NCI-H1048 (cell line): ENCODE measurements around the gene ENPEP.
"Not testable (repeated sequence)": the region's sequence is repeated elsewhere in the genome, so short reads cannot be mapped to it uniquely, and the experiment has no call there.

Source experiments
- DNase-seq: peaks from one replicate; lab custom pipeline; 2025; lab: John Stamatoyannopoulos, UW

The ENPEP gene

GRCh38 chr4:110516106-110516922, 40.4 kb downstream of the ENPEP start:
- DNase-seq: peak; percentile 79

GRCh38 chr4:110518889-110519490, 43.0 kb downstream of the ENPEP start:
- no peak for DNase-seq

- no peak for DNase-seq
Observed at GRCh38 chr4:110520886-110521285, 44.9 kb downstream of the ENPEP start.

- DNase-seq: no peak
Observed at GRCh38 chr4:110526589-110526988, 50.6 kb downstream of the ENPEP start.

DNA sequence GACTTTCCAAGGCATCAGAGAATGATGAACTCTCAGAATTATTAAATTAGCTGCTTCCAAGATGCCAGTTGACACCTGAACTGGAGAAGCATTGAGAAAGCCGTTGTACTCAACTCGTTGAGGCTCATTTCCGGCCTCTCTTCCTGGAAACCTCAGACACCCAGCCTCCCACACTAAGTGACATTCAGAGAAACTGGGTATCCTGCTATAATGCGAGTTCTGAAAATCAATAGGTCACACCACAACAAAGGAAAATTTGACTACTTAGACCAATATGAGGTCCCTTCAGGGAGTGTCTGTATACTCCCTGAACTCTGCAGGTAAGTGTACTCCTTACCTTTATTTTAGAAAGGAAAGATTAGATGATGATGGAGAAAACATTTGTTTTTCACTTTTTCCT, 51.2 kb downstream of the ENPEP start:
- no peak for DNase-seq

DNA sequence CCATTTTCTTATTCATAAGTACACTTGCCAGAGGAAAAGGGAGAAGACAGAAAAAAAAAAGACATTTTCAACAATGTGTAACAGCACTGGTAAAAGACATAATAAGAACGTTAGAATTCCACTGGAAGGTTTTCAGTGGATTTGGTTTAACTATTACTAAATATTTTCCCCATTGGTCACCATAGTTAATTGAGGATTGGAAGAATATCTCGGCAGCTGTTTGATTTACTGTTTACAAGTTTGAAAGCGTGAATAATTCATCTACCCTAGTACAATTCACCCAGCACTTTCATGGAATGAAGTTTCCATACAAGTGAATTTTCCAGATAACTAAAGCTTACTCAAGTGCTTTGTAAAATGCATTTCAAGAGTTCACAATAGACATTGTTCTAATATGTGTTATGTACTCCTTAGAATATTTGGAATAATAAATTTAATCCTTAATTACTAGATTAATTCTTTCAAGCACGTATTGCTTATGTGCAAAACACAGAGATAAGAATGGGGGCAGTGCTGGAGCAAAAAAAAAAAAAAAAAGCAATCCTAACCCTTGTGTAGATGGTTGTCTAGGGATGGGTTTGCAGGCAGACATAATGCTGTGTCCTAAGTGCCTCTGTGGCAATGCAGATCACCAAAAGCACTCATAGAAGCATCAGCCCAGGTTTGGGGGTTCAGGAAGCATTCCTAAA, 57.1 kb downstream of the ENPEP start:
- DNase-seq: no peak

GRCh38 chr4:110533590-110533910, 57.6 kb downstream of the ENPEP start:
- no peak for DNase-seq

- no peak for DNase-seq
Observed at GRCh38 chr4:110533940-110534339, 58.0 kb downstream of the ENPEP start.

DNA sequence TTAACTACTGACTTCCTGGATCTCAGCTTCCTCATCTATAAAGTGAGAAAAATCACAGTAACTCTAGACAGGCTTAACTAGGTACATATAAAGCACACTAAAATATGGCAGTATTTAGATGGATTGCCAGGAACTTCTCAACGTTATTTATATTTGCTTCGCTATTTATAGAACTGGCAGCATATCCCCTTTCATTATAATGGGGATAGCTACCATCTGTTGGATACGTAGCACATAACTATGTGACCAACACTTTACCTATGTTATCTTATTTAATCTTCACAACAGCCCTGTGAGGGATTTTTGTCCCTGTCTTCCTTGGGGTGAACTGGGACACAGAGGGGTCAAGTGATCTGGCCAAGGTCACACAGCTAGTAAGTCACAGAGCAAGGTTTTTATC, 64.6 kb downstream of the ENPEP start:
- no peak for DNase-seq

- no peak for DNase-seq
Observed at GRCh38 chr4:110540982-110541451, 65.1 kb downstream of the ENPEP start.

DNA sequence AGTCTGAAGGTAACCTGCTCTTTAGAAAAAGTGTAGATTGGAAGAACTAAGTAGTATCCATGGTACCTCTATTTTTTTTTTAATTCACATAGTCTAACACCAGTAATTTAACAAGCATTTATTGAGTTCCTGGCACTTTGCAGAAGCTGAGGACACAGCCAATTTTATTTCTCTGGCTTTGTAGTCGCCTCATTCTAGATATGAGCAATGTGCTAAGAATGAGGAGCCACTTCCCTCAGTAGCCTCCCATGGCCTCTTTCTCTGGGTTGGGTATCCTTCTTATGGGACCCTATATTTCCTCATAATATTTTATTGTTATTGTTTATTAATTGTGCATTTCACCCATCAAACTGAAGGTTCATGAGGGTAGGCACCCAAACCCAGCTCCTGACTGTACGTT, 67.6 kb downstream of the ENPEP start:
- DNase-seq: no peak

DNA sequence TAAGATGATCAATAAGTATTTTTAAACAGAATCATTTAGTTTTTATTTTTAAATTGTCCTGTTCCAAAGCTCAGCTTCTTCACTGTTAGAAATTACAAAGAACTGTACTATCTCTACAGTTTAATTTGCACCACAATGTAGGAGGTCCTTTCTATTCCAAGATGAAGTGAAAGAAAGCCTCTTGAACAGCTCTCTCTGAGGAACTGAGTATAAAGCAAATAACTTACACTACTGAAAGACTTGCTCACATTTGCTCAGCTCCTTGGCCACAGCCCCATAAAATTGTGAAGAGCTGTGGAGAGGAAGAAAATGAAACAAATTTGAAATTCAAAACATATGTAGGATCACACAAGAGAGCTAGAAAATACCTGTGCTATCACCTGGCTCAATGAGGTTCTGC, 68.6 kb downstream of the ENPEP start:
- no peak for DNase-seq

GRCh38 chr4:110550260-110550659, 74.3 kb downstream of the ENPEP start:
- no peak for DNase-seq

DNA sequence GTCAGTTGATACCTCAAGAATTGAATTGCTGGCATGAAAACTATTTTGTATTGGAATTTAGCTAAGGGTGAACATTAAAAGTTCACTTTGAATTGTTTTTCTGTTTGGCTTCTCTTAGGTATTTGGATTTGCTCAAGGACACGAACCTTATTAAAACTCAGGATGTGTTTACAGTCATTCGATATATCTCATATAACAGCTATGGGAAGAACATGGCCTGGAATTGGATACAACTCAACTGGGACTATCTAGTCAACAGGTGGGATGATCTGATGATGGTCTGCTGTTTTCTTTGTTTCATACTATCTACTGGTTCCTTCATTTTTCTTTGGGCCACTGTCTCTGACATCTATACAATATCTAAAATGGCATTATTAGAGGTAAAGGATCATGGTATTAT, 77.2 kb downstream of the ENPEP start:
- no peak for DNase-seq

DNA sequence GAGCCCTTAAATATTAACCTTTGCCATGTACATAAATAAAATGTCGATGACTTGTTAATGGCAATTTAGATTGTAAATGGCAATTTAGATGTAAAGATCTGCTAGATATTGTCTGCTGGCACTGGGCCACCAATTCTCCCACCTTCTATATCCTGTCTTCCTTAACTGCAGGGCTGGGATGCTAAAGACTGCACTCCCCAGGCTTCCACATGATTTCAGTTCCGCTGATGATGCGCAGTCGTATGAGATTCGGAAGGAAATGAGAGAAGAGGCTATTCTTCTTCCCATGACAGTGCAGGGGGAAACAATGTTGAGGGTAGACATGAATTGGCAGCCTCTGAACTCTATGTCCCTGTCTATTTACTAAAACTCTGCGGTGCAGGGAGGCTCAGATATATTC, 91.3 kb downstream of the ENPEP start:
- no peak for DNase-seq

- not testable (repeated sequence) for DNase-seq
Observed at GRCh38 chr4:110576696-110577095, 100.7 kb downstream of the ENPEP start.

DNA sequence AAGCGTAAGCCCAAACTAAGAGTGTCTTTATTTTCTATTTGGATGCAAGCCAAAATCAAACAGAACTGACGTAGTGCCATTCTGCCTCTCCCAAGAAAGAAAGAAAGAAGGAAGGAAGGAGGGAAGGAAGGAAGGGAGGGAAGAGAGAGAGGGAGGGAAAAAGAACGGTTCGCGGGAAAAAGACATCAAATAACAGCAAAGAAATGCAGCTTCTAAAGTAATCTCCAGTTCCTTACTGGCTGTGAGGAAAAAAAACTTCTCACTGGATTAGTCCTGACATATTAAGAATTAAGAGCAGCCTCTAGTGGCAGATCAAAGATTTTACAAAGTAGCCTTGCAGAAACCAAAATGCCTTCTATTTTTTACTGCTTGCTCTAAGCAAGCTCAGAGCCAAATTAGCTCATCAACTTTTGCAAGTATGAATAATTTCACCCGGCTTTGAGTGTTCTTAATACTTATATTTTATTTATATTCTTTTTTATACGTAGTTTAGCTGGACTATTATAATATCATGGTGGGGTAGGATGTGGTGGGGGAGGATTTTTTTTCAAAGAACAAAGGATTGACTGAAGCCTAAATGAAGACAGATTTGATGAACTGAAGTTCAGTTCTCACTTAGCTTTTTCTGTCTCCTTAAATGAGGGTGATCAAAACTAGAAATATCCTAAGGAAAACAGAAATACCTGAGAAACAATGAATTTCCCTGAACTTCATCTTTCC, 110.3 kb downstream of the ENPEP start:
- no peak for DNase-seq

DNA sequence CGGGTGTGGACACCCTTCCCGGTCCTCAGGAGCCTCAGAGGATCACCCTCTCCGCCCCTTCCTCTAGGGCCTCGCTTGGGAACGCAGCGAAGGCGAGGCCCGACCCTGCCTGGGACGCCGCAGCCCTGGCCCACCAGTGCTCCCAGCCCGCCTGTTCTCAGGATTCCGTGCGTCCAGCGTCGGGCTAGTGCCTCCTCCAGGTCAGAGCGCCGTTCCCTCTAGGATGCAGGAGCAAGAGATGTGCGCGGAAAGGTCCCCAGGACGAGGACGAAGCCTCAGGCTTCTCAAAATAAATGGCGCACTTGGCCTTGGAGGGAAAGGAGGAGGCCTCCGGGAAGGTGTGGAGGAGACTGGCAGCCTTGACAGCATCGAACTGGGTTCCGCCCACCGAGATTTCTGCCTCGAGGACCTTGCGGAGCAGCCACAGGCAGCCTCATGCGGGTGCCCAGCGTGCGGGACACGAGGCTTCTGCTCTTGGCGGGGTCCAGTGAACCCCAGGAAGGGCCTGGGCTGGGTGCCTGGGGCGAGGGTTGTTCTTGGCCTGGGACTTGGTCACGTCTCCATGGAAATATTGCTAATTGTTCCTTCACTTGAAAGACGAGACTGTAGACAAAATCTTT, 111.8 kb downstream of the ENPEP start:
- DNase-seq: no peak

GRCh38 chr4:110589297-110589696, 113.3 kb downstream of the ENPEP start:
- no peak for DNase-seq

DNA sequence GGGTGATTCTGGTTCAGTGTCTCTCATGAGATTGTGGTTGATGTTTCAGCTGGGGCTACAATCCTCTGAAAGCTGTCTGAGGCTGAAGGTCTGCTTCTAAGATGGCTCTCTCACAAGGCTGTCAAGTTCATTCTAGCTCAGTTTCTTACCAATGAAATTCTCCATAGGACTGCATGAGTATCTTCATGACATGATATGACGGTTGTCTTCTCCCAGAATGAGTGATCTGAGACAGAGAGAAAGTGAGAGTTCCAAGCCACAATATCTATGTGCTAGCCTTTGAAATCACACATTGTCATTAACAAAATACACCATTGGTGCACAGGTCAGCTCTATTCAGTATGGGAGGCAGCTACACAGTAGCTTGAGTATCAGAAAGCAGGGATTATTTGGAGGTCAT, 119.6 kb downstream of the ENPEP start:
- no peak for DNase-seq

DNA sequence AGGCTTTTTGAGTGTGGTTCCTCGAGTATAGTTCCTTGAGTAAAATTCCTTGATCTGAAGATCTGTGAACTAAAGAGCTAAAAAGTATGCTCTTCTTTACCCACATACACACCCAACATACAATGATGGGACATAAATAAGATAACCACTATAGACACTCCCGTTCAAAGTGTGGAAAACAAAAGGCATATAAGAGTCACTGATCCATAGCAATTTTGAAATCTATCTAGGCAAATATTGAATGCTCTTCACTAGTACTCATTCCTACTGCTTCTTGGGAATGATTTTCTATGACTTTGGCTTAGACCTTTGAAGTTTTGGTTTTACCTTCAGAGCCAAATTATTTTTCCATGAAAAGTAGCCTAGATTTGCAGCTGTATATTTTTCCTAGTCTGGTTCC, 120.5 kb downstream of the ENPEP start:
- DNase-seq: no peak

DNA sequence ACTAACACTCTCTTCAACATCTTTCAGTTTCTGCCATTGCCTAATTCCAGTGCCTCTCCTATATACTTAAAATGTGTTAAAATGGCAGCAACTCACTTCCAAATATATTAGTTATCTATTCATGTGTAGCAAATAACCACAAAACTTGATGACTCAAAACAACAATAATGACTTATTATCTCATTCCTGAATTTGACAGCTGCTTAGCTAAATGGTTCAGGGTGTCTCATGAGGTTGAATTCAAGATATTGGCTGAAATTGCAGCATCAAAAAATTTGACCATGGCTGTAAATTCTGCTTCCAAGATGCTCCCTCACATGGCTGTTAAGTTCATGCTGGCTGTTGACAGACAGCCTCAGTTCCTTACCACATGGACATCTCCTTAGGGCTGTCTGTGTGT, 121.6 kb downstream of the ENPEP start:
- DNase-seq: no peak
